HG03139 (cell line): ENCODE results near the gene TPMT.

Experiments
- ATAC-seq: cut with Tn5 transposase; IDR thresholded peaks from one replicate; pipeline ENCODE4 v1.9.1; 2021; ENCODE audit not compliant: unreplicated experiment

The TPMT gene

DNA sequence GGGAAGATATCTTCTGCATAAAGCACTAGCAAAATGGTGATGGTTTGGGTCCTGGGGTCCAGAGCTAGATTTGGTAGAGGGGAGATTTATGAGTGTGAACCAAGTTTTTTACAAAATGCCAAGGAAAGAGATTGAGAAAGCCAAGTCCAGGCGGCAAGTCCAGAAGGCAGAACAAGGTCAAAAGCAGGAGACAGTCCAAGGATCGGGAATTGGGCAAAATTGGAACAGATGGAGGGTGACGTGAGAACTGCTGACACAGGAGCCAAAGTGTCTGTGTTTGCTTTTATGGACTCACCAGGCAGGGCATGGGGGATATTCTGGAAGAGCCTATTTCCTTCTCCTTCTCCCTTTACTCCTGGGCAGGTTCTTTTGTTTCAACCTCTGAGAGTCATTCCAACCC lies 36.5 kb downstream of the TPMT start:
- ATAC-seq, result no peak

DNA sequence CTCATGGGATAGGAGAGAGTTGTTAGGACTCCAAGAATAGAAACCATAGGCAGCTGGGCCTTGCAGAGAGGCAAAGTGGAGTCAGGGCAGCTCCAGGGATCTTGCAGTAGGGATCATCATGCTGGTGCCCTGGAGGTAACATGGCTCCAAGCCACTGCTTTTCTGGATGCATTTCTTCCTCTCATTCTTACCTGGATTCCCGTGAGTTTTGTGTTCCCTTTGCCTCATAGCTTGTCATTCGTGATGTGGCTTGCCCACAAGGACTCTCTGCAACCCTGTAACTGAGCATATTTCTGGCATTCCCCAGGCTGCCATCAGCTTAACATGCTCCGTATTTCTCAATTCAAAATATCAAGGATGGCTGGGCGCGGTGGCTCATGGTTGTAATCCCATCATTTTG lies 37.7 kb downstream of the TPMT start:
- ATAC-seq, result no peak

DNA sequence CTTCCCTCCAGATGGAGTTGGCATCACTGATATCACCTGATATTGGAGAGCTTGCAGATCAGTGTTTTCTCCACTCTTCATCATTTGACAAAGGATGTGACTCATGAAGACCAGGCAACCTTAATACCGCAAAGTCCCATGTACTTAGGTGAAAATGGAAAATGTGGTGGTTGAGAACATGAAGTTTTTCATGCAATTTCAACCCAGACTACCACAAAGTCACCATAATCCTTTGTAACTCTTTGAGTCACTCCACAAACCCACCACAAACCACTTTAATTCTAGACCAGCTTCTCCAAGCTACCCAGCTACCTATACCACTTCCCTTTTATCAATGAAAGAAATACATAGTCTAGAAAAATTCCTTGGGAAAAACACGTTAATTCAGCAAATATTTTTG lies 39.5 kb downstream of the TPMT start:
- no peak for ATAC-seq

DNA sequence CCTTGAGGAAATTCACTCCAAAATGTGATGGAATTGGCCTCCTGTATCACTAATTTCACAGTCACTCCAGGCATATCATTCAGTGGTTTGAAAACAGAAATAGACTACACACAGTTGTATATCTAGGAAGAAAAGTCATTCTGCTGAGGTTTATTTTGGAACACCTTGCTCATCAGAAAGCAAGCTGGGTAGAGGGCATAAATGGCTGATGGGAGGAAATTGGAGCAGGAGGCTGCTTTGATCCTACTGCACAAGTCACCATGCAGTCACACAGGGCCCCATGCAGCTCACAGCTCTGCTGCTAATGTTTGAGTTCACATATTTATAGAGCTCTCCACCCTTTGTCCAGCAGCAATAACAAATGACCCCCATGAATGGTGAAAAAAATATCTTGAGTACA lies 44.7 kb downstream of the TPMT start:
- no peak for ATAC-seq

DNA sequence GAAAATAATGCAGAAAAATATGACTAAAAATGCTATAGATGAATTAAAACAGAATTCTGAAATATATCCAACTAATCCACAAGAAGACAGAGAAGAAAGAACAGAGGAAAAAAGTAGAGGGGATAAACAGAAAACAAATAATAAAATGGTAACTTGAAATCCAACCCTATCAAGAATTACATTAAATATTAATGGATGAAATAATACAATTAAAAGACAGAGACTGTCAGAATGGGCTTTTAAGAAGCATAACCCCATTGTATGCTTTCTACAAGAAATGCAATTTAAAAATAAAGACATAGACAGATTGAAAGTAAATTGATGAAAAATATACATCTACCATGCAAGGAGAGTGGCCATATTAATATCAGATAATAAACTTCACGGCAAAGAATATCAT lies 47.8 kb downstream of the TPMT start:
- no peak for ATAC-seq

DNA sequence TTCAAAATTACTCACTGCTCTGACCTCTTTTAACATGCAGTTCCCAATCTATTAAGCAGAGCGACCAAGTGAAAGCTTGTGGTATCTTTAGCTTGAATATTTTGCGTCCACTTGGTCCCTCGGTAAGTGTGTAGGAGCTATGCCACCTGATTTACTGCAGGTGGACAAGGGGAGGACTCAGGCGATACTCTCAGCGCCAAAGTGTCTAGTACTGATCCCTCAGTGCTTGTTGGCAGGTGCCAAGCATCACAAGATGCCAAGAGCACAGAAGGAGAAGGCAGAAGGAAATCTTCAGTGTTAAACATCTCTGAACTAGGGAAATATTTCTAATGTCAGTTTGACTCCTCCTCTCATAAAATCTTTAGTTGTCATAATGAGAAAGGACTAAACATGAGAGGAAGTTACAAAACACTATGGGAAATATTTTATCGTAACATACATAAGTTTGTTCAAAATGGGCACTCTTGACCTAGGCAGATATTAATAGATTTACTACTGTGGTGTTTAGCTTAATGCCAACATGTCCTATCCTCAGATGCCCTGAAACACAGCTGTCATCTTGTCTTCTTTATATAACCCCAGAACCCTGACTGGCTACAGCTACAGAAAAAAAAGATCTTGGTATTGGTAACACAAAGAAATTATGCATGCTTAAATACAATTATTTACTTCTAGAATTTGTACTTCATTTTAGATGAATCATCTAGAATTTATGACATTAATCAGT lies 51.9 kb downstream of the TPMT start:
- ATAC-seq, result no peak

DNA sequence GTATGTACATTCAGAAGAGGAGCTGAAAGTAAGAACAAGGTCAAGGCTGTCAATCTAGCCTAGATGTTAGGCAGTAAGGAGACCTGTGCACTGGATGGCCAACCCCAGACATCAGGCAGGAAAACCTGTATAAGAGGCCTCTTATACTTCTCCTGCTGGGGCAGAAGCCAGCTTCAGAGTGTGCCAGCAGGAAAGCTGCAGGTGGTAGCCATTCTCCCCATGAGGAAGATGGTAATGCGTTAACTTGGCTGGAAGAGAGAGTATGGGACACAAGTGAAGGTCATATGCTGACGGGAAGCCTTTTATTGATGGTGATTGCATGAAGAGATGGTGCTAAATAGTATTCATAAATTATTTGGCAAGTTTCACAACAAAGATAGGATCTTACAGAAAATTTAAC lies 53.0 kb downstream of the TPMT start:
- ATAC-seq, result no peak

DNA sequence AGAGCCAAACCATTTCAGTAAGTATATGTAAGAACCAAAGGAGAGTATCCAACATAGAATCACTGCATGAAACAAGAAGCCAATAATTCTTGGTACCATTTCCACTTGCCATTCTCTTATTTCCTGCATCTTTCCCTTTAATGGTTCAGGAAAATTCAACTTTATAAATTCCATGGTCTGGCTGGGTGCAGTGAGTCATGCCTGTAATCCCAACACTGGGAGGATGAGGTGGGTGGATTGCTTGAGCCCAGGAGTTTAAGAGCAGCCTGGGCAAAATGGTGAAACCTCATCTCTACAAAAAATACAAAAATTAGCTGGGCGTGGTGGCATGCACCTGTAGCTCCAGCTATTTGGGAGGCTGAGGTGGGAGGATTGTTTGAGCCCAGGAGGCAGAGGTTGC lies 53.6 kb downstream of the TPMT start:
- ATAC-seq, result no peak

DNA sequence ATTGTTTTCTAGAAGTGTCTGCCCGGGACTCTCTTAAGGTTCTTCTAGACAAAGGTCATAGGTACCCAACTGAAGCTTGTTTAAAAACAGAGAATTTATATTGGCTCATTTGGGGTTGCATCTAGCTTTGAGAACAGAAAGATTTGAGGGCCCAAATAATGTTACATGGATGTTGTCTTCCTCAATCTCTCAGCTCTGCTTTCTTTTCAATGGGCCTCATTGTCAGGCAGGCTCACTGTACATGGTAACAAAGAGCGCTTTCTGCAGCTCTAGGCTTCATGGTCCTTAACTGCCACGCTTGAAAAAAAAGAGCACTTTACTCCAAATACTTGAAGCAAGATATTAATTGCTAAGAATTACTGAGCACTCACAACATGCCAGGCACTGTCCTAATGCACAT lies 54.6 kb downstream of the TPMT start:
- no peak for ATAC-seq

DNA sequence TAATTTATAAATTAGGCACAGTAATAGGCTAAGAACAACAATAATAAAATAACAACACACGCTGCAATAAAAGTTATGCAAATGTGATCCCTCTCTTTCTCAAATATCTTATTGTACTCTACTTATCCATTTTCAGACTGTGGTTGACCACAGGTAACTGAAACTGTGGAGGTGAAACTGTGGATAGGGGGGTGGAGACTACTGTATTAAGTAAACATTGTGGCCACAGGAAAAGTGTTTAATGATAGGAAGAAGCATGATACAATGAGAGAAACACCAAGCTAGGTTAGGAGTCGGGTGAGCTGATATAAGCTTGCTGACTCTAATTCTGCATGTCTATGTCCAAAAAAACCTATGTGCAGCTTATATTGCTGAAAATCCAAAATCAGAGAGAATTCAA lies 55.4 kb downstream of the TPMT start:
- no peak for ATAC-seq

DNA sequence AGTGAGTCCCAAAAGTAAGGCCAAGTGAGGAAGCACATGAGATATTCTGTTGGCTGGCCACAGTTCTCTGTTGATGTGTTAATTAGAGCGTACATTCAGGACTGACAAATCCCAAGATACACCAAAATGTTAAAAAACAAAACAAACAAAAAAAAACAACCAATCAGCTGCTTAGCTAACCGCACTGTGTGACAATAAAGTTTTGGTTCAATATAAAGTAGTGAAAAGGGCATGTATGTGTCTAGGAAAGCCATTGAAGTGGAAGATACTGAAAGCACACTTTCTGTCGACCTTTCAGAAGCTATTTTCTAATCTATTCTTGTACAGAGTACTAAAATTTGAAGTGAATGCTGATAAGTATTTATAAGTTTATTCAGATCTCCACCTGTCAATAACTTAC lies 58.5 kb downstream of the TPMT start:
- no peak for ATAC-seq

DNA sequence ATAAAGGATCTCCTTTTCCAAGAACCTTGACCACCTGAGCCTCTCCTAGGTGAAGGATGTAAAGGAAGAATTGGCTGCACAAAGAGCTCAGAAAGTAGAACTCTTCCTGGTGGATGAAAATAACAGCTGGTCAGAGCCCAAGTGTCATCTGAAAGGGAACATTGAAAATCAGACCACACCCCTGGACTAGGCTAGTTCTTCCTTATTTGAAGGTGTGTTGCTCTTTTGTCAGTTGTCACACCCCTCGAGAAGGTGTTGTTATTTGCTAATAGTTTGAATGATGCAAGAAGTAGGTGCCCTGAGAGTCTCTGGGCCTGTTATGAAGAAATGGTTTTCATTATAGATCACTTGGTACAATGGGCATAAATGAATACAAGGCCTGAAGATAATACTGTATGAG lies 63.5 kb downstream of the TPMT start:
- no peak for ATAC-seq

DNA sequence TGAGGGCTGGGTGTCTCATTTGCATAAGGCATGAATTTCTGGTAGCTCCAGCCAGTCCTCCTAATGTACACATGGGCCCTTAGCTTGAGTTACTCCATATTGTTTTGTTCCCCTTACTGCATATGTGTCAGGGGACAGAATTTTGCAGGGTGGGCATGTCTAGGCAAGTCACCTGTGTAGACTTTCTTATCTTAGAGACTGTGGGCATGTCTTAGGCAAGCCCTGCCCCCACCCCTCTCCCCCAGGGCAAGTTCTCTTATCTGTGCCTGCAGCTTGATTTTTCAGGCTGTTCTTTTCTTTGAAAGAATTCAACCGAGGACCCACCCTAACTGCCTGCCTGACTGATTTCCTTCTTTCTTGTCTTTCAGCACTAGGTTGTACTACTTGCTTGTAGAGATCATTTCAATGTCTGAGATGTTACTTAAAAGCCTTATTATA lies 64.5 kb downstream of the TPMT start:
- no peak for ATAC-seq

DNA sequence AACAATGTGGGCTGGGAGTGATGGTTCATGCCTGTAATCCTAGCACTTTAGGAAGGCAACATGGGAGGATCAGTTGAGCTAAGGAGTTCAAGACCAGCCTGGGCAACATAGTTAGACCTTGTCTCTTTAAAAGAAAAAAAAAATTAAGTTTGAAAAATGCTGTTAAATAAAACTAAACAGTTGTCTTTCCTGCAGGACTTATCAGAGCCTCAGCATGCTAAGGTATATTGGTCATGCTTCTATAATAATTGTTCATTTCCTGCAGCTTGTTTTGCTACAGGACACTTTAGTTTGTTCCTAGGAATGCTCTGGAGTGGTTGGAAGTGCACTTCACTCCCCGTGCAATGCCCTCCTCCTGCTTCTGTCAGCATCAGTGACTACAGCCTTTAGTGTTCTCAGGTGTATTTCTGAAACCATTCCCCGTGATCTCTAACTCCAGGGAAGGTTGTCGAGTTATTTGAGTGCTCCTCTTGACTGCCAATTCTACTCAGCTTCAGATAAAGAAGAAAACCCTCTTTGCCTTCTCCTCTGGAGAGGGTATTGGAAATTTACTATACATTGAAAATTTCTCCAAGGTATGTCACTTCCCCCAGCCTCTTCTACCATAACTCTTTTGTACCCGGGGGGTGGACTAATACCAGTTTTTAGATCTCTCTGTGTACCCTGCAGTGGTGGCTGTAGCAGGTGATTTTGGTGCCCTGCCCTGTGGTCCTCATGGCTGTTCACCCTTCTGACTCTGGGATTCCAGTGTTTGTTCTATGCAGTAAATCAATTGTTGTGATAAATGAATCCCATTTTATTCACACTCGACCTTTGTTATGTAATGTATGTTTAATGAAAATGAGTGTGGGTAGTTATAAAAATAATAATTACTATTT lies 66.2 kb downstream of the TPMT start:
- ATAC-seq, result no peak

DNA sequence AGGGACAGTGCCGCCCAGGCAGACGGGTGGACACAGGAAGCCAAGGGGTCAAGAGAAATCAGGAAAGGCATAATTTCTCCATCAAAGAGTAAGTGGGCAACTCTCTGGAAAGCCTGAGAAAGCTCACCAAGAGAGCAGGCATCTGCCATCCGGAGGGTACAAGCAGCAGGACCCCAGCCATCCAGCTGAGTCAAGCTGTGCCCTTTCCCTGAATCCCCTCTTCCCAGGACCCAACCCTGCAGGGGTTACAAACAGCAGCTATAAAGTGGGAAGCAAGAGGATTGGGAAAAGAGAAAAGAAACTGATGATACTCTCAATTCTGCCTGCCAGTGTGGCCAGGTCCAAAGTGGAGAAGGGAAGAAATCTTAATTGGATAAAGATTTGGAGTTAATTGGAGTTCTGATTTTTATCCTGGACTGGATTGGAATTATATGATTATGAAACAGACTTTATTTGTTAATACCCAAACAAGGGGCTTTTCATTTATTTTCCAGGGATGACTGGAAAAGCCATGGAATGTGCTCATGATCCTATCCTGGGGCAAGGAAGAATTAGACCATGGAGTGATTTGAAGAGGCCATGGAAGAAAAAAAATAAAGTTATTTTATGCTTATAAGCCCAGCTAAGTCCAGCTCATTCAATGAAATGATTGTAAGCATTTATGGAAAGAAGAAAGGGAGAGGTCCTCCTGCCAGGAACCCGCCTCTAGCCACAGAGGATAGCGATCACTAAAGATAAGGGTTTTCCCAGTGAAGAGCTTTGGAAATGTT lies 67.3 kb downstream of the TPMT start:
- no peak for ATAC-seq

DNA sequence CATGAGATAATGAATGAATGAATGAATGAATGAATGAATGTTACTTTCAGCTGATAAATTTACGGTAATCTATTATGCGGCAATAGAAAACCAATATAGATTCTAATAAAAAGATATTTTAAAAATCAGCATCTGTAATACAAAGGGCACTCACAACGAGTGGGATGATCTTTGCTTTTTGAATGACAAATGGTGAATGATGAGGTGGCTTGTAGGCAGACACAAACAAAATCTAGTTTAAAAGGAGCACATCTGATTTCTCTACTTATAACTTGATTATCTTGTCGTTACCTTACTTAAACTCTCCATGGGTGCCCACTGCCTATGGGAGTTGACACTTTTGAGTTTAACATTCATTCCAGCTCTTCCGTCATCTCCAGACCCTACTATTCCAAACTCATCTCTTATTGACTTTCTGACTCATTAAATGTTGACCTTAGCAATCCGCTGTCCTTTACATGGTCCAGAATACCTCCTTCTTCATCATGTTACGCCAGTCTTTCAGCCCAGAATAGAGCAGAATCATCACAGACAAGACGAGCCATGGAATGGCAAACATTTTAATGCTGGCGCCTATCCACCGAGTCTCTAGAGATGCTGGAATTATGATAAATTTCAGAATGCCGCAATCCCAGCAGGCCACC lies 73.7 kb downstream of the TPMT start:
- no peak for ATAC-seq

DNA sequence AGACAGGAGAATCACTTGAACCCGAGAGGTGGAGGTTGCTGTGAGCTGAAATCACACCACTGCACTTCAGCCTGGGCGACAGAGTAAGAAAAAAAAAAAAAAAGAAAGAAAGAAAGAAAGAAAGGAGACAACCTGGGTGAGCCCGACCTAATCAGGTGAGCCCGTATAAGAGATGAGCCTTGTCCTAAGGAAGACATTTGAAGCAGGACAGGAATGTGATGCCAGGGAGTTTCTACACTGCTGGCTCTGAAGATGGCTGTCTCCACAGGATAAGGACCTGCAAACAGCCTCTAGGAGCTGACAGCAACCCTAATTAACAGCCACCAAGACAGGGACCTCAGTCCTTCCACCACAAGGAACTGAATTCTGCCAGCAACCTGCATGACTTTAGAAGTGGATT lies 74.3 kb downstream of the TPMT start:
- ATAC-seq, result no peak

DNA sequence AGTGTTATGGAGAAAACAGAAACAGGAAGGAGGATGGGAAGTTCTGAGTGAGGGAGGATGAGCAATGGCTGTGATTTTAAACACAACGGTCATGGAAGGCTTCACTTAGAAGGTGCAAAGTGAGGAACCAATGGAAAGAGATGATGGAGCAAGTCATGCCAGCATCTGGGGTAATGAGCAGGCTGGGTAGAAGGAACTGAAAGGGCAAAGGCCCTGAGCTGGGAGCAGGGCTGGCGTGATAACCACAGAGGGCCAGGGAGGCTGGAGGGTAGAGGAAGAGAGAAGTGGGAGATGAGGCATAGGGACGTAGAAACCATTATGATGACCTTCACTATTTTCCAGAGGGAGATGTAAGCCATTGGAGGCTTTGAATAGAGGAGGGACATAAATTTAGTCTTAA lies 76.0 kb downstream of the TPMT start:
- ATAC-seq, result no peak
